Loucy (cell line): ENCODE results near the gene EDC4.

Source experiments
- CTCF ChIP-seq: fragments of 200-600 bp; sonication (generic); conservative IDR thresholded peaks from 2 replicates; pipeline ENCODE4 v1.5.1; 2014; ENCODE audit warnings: mild to moderate bottlenecking, antibody characterized with exemption, low read length
- EZH2phosphoT487 ChIP-seq: fragments of 200-600 bp; IDR thresholded peaks from 2 replicates; pipeline ENCODE4 v1.6.1; 2018; ENCODE audit warnings: antibody characterized with exemption, mild to moderate bottlenecking, moderate library complexity, borderline replicate concordance

GRCh38 chr16:67861877-67862276, 11.0 kb upstream of the EDC4 start:
- TF ChIP-seq CTCF, result no peak
- no peak for TF ChIP-seq EZH2phosphoT487
